ENCODE results near the gene KSR2. TPM values are rescaled to one million over a fixed set of nuclear protein-coding genes. Genes with fewer than 3 reads are reported as not detected.

KSR2 gene
- total and polyA plus RNA-seq, 2 of the 4 experiments (the other 2 are of a cell fraction) = not detected

DNA sequence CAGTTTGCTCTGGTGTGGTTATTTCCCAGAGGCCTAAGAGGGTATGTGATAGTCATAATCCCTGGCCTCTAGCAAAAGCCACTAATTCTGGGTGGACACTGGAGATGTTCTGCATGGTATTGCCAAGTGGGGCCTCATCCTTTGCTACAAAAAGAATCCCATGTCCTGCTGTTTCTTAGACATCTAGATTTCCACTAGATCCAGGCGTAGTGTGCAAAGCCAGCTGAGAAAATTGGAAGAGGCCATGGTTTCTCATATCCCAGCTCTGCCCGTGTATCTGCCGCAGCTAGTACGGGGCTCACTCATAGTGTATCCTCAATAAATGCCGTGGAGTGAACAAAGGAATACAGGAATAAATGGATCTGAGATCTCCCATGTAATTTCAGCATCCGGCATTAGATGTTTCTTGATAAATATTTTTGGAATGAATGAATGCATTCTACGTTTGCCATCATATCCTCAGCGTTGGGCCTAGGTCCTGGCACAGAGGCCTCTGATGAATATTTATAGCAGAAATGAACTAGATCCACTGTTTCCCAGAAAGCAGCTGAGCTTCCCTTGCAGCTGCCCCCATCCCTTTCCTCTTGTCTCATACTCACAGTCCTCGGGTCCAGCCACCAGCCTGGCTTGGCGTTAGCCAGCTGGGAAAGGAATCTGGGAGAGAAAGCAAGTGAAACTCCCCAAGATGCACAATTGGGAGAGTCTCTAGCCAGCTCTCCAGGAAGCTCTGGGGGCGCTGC lies 531.1 kb downstream of the KSR2 start:
- dilution Hi-C loops (cut with HindIII; ENCODE audit: low sequenced_read_pairs, unreplicated experiment) = no loop called here
- H4K8ac ChIP-seq (ENCODE audit: low read depth in 2 of 2, low read length in 2 of 2) = no peak overlapping the region
- no peaks in the 10 kb centered on the region for H3K27me3 ChIP-seq (ENCODE audit: control insufficient read depth, insufficient read depth, low read length)
- intact Hi-C loops (cut with micrococcal nuclease) = no loop called here
- ATAC-seq (ENCODE audit: low read depth) (no peak), DNase-seq (no peak)
- no peak overlapping the region for H2BK120ac ChIP-seq (ENCODE audit: low read depth, low read length)
- no peaks in the 10 kb centered on the region for H3K36me3 ChIP-seq (ENCODE audit: control insufficient read depth, insufficient read depth, low read length)
- H4K20me1 ChIP-seq (ENCODE audit: insufficient read depth, low read length) = no peaks in the 10 kb centered on the region
- H2AFZ ChIP-seq (replicated peaks; ENCODE audit: low read length, poor library complexity) = no peak overlapping the region
- H2BK5ac ChIP-seq (ENCODE audit: low read depth, low read length, poor library complexity, severe bottlenecking) = no peak overlapping the region
- H3K79me1 ChIP-seq (ENCODE audit: low read depth in 1 of 2, low read length in 2 of 2) = no peaks in the 10 kb centered on the region
- no peak overlapping the region for H3K56ac ChIP-seq (ENCODE audit: extremely low read depth, insufficient read depth, low read length)
- WGBS, 2 experiments (ENCODE audit: extremely low coverage in 2 of 2, insufficient read length in 1 of 2) = no CpG with 5 or more reads among the region's 11 CpGs
- H4K91ac ChIP-seq (ENCODE audit: insufficient read depth, low read depth, low read length) = no peak overlapping the region
- H3K23ac ChIP-seq (ENCODE audit: low read depth, low read length) = no peak overlapping the region
- no peak overlapping the region for H4K5ac ChIP-seq (ENCODE audit: low read depth, low read length)
- H2BK20ac ChIP-seq (ENCODE audit: low read depth, low read length) = no peak overlapping the region
- H3K9me3 ChIP-seq (ENCODE audit: control insufficient read depth, insufficient read depth, low read length) = peaks cover 59% of the 10 kb centered on the region
- no peak overlapping the region for H3K4me3 ChIP-seq (ENCODE audit: insufficient read depth, low read depth, low read length)
- no peak overlapping the region for H3K4me2 ChIP-seq (ENCODE audit: low read depth, low read length)
- no peak overlapping the region for H2BK15ac ChIP-seq (ENCODE audit: low read depth, low read length)
- no peaks in the 10 kb centered on the region for H3K9me1 ChIP-seq (ENCODE audit: insufficient read depth, low read length)
- H3K18ac ChIP-seq (ENCODE audit: low read depth, low read length) = no peak overlapping the region
- TF ChIP-seq, protein P1, sequence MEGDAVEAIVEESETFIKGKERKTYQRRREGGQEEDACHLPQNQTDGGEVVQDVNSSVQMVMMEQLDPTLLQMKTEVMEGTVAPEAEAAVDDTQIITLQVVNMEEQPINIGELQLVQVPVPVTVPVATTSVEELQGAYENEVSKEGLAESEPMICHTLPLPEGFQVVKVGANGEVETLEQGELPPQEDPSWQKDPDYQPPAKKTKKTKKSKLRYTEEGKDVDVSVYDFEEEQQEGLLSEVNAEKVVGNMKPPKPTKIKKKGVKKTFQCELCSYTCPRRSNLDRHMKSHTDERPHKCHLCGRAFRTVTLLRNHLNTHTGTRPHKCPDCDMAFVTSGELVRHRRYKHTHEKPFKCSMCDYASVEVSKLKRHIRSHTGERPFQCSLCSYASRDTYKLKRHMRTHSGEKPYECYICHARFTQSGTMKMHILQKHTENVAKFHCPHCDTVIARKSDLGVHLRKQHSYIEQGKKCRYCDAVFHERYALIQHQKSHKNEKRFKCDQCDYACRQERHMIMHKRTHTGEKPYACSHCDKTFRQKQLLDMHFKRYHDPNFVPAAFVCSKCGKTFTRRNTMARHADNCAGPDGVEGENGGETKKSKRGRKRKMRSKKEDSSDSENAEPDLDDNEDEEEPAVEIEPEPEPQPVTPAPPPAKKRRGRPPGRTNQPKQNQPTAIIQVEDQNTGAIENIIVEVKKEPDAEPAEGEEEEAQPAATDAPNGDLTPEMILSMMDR (conservative IDR thresholded peaks at IDR 0.05; ENCODE audit: low read depth, low read length) = no peak
- TF ChIP-seq RAD21 (IDR thresholded peaks at IDR 0.05; ENCODE audit: low read length) (no peak), POLR2A (IDR thresholded peaks at IDR 0.05; ENCODE audit: low read depth, low read length) (no peak), BHLHE40 (IDR thresholded peaks at IDR 0.05; ENCODE audit: low read depth, low read length) (no peak), CHD1 (IDR thresholded peaks at IDR 0.05; ENCODE audit: low read depth, low read length) (no peak), MAFK (IDR thresholded peaks at IDR 0.05; ENCODE audit: low read depth, low read length) (no peak), SMC3 (IDR thresholded peaks at IDR 0.05; ENCODE audit: low read depth, low read length) (no peak), FOS (IDR thresholded peaks at IDR 0.05; ENCODE audit: low read depth, low read length) (no peak), MAZ (IDR thresholded peaks at IDR 0.05; ENCODE audit: borderline replicate concordance, low read depth, low read length) (no peak)
- TF ChIP-seq, protein P2, sequence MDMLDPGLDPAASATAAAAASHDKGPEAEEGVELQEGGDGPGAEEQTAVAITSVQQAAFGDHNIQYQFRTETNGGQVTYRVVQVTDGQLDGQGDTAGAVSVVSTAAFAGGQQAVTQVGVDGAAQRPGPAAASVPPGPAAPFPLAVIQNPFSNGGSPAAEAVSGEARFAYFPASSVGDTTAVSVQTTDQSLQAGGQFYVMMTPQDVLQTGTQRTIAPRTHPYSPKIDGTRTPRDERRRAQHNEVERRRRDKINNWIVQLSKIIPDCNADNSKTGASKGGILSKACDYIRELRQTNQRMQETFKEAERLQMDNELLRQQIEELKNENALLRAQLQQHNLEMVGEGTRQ (IDR thresholded peaks at IDR 0.05; ENCODE audit: low read depth, low read length) = no peak
- H2AK9ac ChIP-seq (replicated peaks; ENCODE audit: low read depth, low read length, poor library complexity) = no peak overlapping the region
- no peak overlapping the region for H3K27ac ChIP-seq (ENCODE audit: insufficient read depth, low read length)
- no peak overlapping the region for H3K4ac ChIP-seq (ENCODE audit: low read depth, low read length)
- no peaks in the 10 kb centered on the region for H3K4me1 ChIP-seq (ENCODE audit: control insufficient read depth, insufficient read depth, low read length)
- no peak overlapping the region for H3K9ac ChIP-seq (ENCODE audit: low read depth, low read length)
- in situ Hi-C loops (cut with MboI; ENCODE audit: low sequenced_read_pairs) = no loop called here
- no peak overlapping the region for H3K14ac ChIP-seq (replicated peaks; ENCODE audit: low read depth, low read length)
- H2AK5ac ChIP-seq (ENCODE audit: low read depth, low read length) = no peak overlapping the region
- CTCF ChIA-PET = no interaction called here
- POLR2A ChIA-PET (ENCODE audit: unreplicated experiment) = no interaction called here
- BruUV-seq (replicated peaks) = no TSS peak

Measured in IMR-90 (cell line).